ENCODE results near the gene RFX8.

RFX8 gene

DNA sequence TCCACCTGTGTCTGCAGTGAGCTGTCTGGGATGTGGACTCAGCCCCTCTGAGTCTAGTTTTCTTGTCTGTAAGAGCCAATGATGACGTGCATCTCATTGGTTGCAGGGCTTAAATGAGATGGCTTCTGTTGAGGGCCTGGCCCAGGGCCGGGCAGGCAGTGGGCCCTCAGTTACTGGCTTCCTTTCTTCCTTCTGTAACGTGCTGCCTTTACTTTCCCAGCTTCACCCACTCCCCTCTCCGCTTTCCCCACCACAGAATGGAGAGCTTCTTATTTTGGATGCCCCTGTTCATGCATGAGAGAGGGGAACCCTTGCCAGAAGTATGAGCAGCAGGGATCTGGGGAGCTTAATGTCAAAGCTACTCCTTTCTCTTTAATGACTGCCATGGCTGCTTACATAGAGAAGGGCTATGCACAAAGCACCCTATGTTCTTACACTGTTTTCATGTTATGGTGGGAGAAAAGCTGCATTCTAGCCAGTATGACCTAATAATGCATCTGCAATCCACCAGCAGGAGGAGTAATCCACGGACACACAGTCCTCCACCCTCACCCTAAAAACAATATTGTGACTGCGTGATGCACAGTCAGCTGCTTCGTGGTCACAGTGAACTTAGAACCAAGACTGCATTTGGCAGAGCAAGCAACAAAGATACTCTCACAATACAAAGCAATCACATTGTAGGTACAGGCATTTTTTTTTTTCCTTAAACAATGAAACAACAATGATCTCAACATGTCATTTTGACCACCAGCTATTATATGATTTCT, 124.8 kb downstream of the RFX8 start:
- TF ChIP-seq, protein P1, sequence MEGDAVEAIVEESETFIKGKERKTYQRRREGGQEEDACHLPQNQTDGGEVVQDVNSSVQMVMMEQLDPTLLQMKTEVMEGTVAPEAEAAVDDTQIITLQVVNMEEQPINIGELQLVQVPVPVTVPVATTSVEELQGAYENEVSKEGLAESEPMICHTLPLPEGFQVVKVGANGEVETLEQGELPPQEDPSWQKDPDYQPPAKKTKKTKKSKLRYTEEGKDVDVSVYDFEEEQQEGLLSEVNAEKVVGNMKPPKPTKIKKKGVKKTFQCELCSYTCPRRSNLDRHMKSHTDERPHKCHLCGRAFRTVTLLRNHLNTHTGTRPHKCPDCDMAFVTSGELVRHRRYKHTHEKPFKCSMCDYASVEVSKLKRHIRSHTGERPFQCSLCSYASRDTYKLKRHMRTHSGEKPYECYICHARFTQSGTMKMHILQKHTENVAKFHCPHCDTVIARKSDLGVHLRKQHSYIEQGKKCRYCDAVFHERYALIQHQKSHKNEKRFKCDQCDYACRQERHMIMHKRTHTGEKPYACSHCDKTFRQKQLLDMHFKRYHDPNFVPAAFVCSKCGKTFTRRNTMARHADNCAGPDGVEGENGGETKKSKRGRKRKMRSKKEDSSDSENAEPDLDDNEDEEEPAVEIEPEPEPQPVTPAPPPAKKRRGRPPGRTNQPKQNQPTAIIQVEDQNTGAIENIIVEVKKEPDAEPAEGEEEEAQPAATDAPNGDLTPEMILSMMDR (IDR thresholded peaks at IDR 0.05; ENCODE audit: low read depth, low read length), result peak; percentile 52
- no peaks in the 10 kb centered on the region for H3K27me3 ChIP-seq (ENCODE audit: insufficient read depth, low read depth, severe bottlenecking)
- no peak overlapping the region for H3K27ac ChIP-seq
- DNase-seq, result no peak
- no peaks in the 10 kb centered on the region for H3K9me3 ChIP-seq (ENCODE audit: severe bottlenecking)
- no peaks in the 10 kb centered on the region for H3K36me3 ChIP-seq
- H3K4me3 ChIP-seq (ENCODE audit: low read depth, low read length), result no peak overlapping the region

DNA sequence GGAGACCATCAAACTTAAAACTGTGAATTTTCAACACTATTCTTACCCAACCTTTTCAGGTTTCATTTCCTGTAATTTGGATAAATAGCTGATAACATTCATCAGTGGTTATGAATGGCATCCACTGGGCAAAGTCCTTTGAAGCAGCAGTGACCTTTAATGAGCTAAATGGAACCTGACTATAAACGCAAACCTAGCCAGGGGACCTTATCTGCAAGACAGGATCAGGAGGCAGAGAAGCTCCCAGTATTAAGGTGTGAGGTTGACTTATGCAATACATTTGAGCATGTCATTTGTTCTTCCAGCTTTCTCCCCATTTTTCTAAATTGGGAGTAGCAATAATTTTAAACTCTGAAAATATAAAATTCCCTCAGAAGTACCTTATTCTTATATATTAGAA, 126.0 kb downstream of the RFX8 start:
- H3K9me3 ChIP-seq (ENCODE audit: severe bottlenecking), result no peaks in the 10 kb centered on the region
- H3K36me3 ChIP-seq, result no peaks in the 10 kb centered on the region
- DNase-seq, result no peak
- no peak overlapping the region for H3K27ac ChIP-seq
- TF ChIP-seq, protein P1 (IDR thresholded peaks at IDR 0.05; ENCODE audit: low read depth, low read length), result no peak
- H3K4me3 ChIP-seq (ENCODE audit: low read depth, low read length), result no peak overlapping the region
- H3K27me3 ChIP-seq (ENCODE audit: insufficient read depth, low read depth, severe bottlenecking), result no peaks in the 10 kb centered on the region

All from WERI-Rb-1 (cell line).